ENCODE data around the gene BATF. TPM values are rescaled to one million over a fixed set of nuclear protein-coding genes. Genes with fewer than 3 reads are reported as not detected.

The BATF gene
- total RNA-seq, 6 experiments from 2014 or later, result 0.24 to 10.4 (median 0.87) TPM

- no peak overlapping the region for H3K27ac ChIP-seq
- H3K36me3 ChIP-seq, result no peaks in the 10 kb centered on the region
- no peaks in the 10 kb centered on the region for H3K9me3 ChIP-seq
- H3K27me3 ChIP-seq, result no peaks in the 10 kb centered on the region
- 69% methylated on average over 3 of the region's 4 CpGs for WGBS (ENCODE audit: insufficient coverage, low coverage, low lambda C conversion rate, missing lambda C conversion rate)
- H3K4me1 ChIP-seq, result no peaks in the 10 kb centered on the region
- ATAC-seq, result peak in 1 of 4 donors; percentile 27
- no peak for DNase-seq
- no peak for TF ChIP-seq POLR2A (IDR thresholded peaks at IDR 0.05)
- no peak for TF ChIP-seq CTCF (IDR thresholded peaks at IDR 0.05)
- no peak overlapping the region for H3K4me3 ChIP-seq
- intact Hi-C loops (cut with DNase I), result no loop called here
These were observed 25.1 kb upstream of the BATF start for GRCh38 chr14:75497191-75497590.

- H3K27ac ChIP-seq, result no peak overlapping the region
- H3K4me1 ChIP-seq, result no peaks in the 10 kb centered on the region
- 88% methylated on average over 9 of the region's 11 CpGs for WGBS (ENCODE audit: insufficient coverage, low coverage, low lambda C conversion rate, missing lambda C conversion rate)
- no peaks in the 10 kb centered on the region for H3K9me3 ChIP-seq
- H3K4me3 ChIP-seq, result no peak overlapping the region
- TF ChIP-seq POLR2A (IDR thresholded peaks at IDR 0.05), result no peak
- TF ChIP-seq CTCF (IDR thresholded peaks at IDR 0.05), result no peak
- intact Hi-C loops (cut with DNase I), result no loop called here
- DNase-seq, result no peak
- no peak for ATAC-seq
- no peaks in the 10 kb centered on the region for H3K36me3 ChIP-seq
- H3K27me3 ChIP-seq, result no peaks in the 10 kb centered on the region
These were observed 24.6 kb upstream of the BATF start for GRCh38 chr14:75497701-75498100.

GRCh38 chr14:75499084-75499875, 23.0 kb upstream of the BATF start:
- Histone ChIP-seq H3K4me3 (no peak overlapping the region), H3K36me3 (no peaks in the 10 kb centered on the region), H3K9me3 (no peaks in the 10 kb centered on the region), H3K4me1 (no peaks in the 10 kb centered on the region), H3K27me3 (no peaks in the 10 kb centered on the region), H3K27ac (no peak overlapping the region)
- no peak for DNase-seq
- no peak for ATAC-seq
- no peak for TF ChIP-seq POLR2A (IDR thresholded peaks at IDR 0.05)
- WGBS (ENCODE audit: insufficient coverage, low coverage, low lambda C conversion rate, missing lambda C conversion rate), result 69% methylated on average over 7 of the region's 16 CpGs
- intact Hi-C loops (cut with DNase I), result no loop called here

GRCh38 chr14:75501080-75501479, 21.2 kb upstream of the BATF start:
- no peaks in the 10 kb centered on the region for H3K4me1 ChIP-seq
- 84% methylated on average over 3 of the region's 3 CpGs for WGBS (ENCODE audit: insufficient coverage, low coverage, low lambda C conversion rate, missing lambda C conversion rate)
- TF ChIP-seq CTCF (IDR thresholded peaks at IDR 0.05) (no peak), POLR2A (IDR thresholded peaks at IDR 0.05) (no peak)
- H3K27me3 ChIP-seq, result no peaks in the 10 kb centered on the region
- H3K36me3 ChIP-seq, result no peaks in the 10 kb centered on the region
- H3K27ac ChIP-seq, result no peak overlapping the region
- DNase-seq (no peak), ATAC-seq (no peak)
- H3K9me3 ChIP-seq, result no peaks in the 10 kb centered on the region
- intact Hi-C loops (cut with DNase I), result no loop called here
- H3K4me3 ChIP-seq, result no peak overlapping the region

GRCh38 chr14:75504411-75504810, 17.9 kb upstream of the BATF start:
- Histone ChIP-seq H3K9me3 (no peaks in the 10 kb centered on the region), H3K27me3 (no peaks in the 10 kb centered on the region), H3K27ac (no peak overlapping the region), H3K36me3 (no peaks in the 10 kb centered on the region), H3K4me1 (no peaks in the 10 kb centered on the region), H3K4me3 (no peak overlapping the region)
- TF ChIP-seq CTCF (IDR thresholded peaks at IDR 0.05) (no peak), POLR2A (IDR thresholded peaks at IDR 0.05) (no peak)
- intact Hi-C loops (cut with DNase I), result no loop called here
- 93% methylated on average over 1 of the region's 1 CpG for WGBS (ENCODE audit: insufficient coverage, low coverage, low lambda C conversion rate, missing lambda C conversion rate)
- ATAC-seq (no peak), DNase-seq (no peak)

Data from right lobe of liver (tissue), 6 donors.